Dermis microvascular lymphatic vessel endothelial cell (primary cell): ENCODE data around the gene CHAF1B. TPM values are rescaled to one million over a fixed set of nuclear protein-coding genes. Genes with fewer than 3 reads are reported as not detected.

Experiments used
- DNase-seq, 2 donors: peaks; one replicate each; pipeline versions ENCODE4 v3.0.0 to v3.0.0-alpha.2; 2010; ENCODE audit warnings: low read depth in 2 of 2
- total RNA-seq: library from RNA; depleted of rRNA; stranded (reverse); fragments of >200 nt; gene quantifications from 2 replicates; pipeline ENCODE4 v1.2.1, GENCODE V29; 2014

Gene CHAF1B
- total RNA-seq, 1 donor from 2014 or later, result 3.3 TPM

DNA sequence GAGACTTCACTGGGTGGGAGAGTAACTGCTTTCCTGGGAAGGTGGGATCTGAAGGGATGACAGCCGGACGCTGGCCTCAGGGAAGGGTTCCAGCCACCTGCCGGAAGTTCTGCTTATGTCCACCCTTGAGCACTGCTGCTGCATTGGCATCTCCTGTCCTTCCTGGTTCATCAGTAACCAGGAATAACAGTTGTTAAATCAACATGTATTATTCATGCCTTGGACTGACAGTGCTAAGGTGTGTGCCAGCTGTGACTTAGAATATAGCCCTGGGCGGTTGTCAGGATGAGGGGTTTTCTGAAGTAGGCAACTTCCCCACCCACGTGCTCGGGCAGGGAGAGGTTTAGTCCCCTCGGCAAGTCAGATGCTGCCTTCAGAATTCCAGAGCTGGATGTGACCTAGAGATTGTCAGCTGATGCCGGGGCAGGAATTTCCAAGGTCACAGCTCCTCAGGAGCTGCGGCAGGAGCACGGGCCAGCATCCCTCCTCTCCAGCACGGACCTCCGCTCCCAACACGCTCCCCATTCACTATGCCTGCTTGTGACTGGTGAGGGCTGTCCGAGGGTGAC, 76.8 kb downstream of the CHAF1B start:
- peak in 1 of 2 donors; percentile 71 for DNase-seq

GRCh38 chr21:36463204-36463603, 78.0 kb downstream of the CHAF1B start:
- no peak for DNase-seq

- DNase-seq, result peak in 1 of 2 donors; percentile 51
Observed at GRCh38 chr21:36463991-36464390, 78.8 kb downstream of the CHAF1B start.

DNA sequence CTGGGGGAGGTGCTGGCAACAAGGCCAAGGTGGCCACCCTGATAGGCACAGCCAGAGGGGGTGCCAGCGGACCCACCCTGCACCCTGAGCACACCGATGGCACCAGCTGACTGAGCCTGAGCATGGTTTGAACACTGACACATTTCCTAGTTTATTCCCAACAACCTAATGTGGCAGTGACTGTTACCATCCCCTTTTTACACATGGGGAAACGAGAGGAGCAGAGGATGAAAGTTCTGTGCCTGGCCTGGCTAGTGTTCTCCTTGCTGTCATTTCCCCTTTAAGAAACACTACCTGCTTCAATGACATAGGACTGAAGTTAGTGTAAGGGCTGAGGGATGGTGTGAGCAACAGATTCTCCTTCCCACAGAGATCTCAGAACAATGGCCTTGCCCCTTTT, 79.4 kb downstream of the CHAF1B start:
- DNase-seq, result no peak

DNA sequence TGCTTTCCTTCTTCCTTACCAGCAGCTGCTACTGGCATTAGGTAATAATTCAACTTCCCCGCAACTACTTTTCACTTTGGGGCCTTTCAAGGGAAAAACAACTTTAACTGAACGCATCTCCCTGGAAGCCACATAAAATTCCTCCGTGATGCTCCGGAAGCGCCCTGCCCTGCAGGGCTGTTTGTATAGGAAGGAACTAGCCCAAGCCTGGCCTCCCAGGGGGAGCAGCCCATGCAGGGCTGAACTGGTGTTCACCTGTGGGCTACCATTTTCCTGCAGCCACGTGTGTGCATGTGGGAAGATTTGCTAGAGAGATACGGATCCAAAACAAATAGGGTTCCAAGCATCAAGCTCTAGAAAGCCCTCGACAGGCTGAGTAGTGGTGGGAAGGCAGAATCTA, 80.3 kb downstream of the CHAF1B start:
- DNase-seq, result peak in 1 of 2 donors; percentile 56

- DNase-seq, result peak in 1 of 2 donors; percentile 95
Observed at GRCh38 chr21:36466061-36466511, 80.9 kb downstream of the CHAF1B start.

Other genes with a start within 250 kb of the CHAF1B start
- 2.8 and 3.1 TPM in 2 replicates for gene DOP1B, start 228.6 kb upstream of the CHAF1B start, total RNA-seq
- gene MORC3, start 65.2 kb upstream of the CHAF1B start, total RNA-seq, result 24.4 and 27.6 TPM in 2 replicates
- 0.13 and 0.26 TPM in 2 replicates for gene CLDN14, start 94.7 kb downstream of the CHAF1B start, total RNA-seq